Activated gamma-delta T cell treated with anti-CD3 and anti-CD28 coated beads, Interleukin-2, amount 50 U/mL, for 16 hours (primary cell): ENCODE measurements around the gene TKTL1.

Source experiments
- DNase-seq: peaks from one replicate; pipeline ENCODE4 v3.0.0-alpha.2; 2020; ENCODE audit warnings: low read depth

Gene TKTL1

DNA sequence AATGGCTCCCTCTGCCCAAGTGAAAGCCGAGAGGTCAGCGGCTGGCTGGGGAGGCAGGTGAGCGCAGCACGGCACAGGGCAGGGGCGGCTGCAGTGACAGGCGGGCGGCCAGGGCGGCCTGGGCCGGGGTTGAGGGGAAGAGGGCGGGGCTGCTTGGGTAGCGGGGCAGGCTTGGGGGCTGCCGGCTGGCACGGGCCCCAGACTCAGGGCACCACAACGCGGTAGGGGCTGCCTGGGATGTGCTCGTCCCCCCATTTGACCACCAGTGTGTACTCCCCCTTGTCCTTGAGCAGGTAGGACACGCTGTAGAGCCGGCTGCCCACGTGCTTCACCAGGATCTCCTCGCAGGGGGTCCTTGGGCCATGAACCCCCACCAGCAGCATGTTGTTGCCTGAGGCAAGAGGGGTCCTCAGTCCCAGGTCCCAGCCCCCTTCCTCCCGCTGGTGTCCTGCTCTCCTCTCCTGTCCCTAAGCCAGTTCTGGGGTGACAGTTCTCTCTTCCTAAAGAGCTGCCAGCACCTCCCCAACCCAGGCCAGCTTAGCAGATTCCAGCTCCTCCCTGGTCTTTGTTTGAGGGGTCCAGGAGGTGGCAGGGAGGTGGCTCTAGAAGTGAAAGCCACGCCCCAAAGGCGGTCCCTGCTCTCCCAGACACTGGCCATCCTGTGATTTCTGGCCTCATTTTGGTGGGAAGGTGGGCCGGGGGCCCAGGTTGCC lies 53.2 kb downstream of the TKTL1 start:
- no peak for DNase-seq

DNA sequence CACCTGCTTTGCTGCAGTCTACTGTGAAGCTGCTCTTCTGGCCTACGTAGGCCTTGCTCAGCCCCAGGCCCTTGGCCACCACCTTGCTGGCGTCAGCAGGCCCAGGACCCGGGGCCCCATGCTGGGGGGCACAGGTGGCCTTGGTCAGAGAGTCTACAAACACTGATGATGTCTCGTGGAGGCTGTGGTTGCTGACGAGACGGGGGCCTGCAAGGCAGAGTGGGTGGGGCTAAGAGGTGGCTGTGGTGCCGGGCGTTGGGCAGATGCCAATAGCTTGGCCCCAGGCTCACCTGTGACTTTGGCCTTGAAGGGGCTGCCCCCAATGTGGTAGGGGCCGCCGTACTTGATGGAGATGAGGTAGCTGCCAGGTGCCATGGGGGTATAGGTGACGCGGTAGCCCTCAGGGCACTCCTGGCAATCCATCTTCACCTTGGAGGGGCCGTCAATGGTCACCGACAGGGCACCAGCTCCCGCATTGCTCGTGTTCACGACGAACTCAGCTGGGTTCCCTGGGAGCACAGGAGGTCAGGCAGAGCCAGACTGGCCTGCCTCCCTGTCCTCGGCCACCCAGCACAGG lies 53.9 kb downstream of the TKTL1 start:
- no peak for DNase-seq

DNA sequence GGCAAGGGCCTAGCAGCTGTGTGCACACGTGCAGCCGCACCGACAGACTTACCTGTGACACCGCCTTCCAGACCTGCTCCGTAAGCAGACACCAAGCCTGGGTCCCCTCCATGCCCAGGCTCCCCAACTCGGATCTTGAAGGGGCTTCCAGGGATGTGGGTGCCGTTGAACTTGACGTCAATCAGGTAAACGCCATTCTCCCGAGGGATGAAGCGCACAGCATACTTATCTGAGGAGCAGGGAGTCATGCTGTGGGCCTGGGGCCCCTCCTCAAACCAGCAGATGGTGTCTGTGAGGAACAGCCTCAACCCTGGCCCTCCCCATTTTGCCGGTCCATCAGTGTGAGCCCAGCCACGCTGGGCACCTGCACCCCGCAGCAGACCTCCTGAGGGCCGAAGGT lies 54.4 kb downstream of the TKTL1 start:
- DNase-seq, result no peak

DNA sequence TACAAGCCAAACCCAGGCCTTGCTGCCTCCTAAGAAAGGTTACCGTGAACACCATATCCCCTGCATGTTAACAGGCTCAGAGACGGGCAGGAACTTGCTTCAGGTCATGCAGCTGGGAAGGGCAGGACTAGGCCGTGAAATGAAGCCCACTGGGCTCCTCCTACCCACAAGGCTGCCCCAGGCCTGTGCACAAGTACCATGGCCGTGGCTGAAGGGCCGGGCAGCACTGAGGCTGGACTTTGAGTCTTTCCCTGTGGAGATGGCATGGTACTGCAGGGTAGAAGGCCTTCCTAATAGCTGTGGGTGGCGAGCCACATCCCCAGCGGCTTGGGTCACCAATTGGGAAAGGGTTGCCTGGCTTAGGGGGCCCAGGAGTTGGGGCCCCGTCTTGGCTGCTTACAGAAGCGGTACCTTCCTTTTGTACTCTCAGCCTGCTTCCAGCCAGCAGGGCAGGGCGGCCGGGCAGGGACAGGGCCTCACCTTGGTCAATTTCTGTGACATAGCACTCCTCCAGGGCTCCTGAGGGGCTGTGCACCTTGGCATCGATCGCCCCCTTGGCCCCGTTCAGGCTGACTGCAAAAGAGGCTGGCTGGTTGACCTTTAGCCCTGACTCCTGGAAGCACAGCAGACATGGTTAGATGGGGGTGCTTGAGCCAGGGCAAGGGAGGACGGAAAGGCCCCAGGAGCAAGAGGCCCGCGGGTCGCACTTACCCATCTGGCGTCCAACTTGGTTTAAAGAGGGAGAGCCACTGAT lies 55.0 kb downstream of the TKTL1 start:
- DNase-seq, result no peak

DNA sequence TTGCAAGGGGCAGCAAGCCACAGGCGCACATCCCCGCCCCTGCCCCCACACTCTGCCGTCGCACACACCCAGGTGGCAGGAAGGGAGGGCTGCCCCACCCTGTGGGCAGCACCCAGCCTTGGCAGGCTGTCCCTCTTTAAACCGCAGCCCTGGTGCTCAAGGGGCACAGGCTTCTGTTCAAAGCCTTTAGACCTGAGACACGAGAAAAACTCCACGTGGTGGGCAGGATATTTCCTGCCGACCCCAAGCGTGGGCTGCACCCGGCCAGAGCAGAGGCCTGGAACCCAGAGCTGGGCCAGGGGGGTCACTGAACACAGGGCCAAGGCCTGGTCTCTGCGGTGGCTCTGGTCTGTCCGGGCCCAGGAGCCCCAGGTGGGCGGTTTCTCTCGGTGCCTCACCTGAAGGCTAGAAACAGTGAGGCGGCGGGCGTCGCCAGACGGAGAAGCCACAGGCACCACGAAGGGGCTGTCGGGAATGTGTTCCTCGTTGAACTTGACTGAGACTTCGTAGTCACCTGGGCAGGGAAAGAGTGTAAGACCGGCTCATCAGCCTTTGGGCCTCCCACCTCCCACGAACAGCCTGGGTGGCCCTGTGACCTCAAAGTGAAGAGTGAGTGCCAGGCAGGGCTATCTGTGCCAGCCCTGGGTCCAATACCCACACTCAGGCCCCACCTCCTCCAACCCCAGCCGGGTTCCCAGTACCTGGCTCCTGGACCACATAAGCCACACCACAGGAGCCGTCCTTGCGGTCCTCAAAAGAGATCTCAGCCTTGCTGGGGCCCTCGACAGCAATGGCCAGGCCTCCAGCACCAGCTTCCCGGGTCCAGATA lies 55.8 kb downstream of the TKTL1 start:
- no peak for DNase-seq

DNA sequence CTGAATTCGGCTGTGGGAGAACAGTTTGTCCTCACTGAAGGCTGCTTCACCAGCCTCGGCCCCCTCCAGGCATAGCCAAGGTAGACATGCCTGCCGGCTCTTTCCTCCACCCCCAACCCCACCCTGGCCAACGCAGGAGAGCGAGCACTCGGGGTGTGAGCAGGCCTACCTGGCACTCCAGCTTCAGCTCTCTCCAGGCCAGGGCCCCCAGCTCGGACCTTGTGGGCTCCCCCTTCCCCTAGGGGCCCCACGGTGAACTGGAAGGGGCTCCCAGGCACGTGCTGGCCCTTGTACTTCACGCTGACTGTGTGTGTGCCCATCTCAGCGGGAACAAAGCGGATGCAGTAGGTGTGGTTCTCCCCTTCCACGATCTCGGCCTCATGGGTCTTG lies 56.4 kb downstream of the TKTL1 start:
- no peak for DNase-seq

DNA sequence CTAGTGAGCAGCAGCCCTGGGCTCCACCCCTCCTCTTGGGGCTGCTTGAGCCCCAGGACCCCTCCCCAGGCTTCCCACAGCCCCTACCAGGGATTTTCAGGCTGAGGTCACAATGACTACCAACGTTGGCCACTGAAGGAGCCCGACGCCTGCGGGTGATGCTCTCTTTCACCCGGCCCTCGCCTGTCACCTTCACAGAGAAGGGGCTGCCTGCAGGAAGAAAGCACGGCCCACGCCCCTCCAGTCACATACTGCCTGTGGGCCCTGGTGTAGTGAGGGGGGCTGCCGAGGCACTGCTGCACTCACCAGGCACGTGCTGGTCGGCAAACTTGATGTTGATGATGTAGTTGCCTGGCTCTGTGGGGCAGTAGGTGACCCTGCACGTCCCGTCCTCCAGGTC lies 56.9 kb downstream of the TKTL1 start:
- DNase-seq, result no peak

DNA sequence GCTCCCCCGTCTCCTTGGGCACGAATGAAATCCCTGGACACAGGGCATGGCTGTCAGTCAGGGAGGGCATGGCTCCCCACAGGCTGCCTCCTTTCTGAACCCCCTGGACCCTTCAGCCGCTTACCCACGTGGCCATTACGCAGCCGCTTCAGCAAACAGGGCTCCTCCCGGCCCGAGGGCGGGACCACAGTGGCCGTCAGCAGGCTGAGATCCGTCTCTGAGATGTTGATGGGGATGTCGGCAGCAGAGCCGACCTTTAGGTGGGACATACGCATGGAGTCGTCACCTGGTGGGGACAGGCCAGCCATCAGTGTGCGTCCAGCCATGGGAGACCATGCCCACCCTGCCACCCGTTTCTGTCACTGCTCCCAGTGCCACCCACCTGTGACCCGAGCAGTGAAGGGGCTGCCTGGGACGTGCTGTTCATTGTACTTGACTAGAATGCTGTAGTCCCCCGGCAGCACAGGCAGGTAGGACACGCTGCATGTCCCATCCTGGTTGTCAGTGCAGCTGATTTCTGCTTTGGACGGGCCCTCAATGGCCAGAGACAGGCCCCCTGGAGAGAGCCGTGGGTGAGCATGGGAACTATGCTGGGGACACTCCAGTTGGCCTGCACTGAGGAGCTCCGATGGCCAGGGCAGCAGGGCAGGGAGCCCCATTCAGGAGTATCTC lies 57.7 kb downstream of the TKTL1 start:
- no peak for DNase-seq

DNA sequence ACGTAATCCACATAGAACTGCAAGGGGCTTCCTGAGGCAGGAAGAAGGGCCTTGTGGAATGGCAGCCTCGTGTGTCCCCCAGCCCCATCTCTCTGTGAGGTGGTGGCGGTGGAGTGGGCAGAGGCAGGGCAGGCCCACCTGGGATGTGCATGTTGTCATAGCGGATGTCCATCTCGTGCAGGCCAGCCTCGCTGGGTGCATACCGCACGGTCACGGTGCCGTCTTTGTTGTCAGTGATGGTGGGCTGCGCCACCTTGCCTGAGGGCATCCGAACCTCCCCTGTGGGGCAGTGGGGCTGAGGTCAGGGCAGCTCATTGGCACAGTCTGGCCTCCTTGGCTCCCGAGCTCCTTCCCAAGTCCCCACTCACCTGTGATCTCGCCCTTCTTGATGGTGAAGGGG lies 58.4 kb downstream of the TKTL1 start:
- DNase-seq, result no peak

DNA sequence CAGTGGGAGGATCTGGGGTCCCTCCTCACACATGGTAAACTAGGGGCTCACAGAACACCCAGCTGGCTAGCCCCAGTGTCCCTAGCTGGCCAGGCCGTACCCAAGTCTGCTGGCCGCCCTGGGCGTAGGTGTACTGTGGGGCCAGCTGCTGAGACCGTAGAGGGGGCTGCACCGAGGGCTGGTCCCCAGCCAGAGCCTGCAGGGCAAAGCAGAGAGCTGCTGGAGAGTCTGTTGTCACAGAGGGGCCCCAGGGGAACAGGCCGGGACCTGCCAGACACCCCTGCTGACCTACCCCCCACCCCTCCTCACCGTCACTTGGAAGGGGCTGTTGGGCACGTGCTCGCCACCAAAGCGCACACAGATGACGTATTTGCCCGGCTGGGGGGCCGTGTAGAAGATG lies 58.9 kb downstream of the TKTL1 start:
- DNase-seq, result no peak

DNA sequence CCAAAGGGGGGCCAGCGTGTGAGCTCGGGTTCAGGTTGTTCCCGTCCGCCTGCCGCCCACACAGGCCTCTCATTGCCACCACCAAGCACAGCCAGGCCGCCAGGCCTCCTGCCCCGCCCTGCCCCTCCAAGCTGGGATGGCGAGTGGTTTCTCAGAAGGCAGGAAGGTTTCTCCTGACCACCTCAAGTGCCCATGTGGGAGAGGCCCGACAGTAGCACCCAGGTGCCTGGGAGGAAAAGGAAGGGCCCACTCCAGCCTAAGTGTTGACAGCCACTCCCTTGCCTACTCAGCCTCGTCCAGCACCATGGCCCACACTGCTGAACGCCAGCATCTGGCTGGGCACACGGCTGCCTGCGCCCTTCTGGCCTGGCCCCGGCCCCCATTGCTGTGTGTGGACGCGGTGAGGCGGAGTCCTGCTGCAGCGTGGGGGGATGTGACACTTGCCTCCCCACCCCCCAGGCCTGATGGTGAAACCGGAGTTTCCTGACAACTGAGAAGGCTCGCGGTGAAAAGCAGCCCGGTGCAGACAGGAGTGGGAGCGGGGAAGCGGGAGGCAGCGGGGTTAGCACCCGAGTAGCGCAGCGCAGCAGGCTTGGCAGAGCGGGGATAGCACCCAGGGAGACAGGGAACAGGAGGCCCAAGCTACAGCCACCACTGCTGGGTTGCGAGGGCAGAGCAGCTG lies 59.6 kb downstream of the TKTL1 start:
- DNase-seq, result no peak

DNA sequence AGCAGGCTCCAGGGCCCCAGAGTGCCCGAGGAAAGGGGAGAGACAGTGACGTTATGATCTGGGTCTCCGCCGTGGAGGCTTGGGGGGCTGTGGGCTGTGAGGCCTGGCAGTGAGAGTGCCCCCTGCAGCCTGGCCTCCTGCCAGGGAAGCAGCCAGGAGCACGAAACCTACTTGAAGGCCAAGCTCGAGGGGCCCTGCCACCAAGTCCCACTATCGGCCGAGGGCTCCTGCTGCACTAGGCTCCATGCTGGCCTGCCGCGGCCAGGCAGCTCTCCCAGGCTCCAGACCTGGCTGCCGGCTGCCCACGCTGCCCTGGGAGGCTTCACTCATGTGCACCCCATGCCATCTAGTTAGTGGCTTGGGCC lies 60.2 kb downstream of the TKTL1 start:
- DNase-seq, result no peak

DNA sequence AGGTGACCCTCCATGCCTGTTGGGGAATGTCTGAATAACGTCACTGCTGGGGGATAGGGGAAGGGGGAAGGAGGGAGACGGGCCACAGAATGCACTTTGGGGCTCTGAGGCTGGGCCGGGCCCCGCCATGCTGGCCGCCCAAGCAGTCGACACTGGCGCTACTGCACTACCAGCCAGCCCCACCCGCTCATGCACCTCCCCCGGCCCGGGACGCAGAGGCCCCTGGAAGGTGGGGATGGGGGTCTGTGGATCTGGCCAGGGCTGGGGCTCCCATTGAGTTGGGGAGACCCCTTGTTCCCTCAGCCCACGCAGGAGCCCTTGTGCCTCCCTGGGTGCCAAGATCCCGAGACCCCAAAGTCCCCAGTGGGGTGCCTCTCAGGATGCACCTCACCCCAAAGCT lies 61.0 kb downstream of the TKTL1 start:
- DNase-seq, result no peak

DNA sequence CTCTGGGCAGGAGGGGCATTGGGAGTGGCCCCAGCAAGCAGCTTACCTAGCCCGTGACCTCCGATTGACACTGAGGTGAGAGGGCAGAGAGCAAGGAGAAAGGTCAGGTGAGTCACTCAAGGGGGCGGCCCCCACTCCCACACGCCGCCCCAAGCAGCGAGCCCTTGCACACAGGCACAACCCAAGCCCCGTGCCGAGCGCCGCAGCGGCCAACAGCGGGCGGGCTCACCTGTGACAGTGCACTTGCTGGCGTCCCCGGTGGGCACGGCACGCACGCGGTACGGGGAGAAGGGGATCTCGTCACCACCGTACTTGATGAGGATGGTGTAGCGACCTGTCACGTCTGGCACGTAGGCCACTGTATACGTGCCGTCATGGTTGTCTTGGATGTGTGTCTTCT lies 61.6 kb downstream of the TKTL1 start:
- no peak for DNase-seq

DNA sequence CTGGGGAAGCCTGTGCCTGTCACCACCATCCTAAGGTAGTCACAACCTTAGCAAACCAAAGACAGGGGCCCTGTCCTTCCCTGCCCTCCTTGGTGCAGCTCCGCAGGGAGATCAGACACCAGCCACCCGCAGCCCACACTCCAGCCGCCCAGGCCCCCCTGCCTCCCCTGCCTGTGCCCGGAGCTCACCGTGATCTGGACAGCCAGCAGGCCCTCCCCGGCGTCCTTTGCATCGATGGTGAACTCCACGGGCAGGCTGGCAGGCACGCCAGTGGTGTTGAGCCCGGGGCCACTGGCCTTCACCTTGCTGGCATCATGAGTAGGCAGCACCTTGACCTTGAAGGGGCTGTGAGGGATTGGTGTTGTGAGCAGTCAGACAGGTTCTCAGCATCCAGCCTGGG lies 62.4 kb downstream of the TKTL1 start:
- no peak for DNase-seq

DNA sequence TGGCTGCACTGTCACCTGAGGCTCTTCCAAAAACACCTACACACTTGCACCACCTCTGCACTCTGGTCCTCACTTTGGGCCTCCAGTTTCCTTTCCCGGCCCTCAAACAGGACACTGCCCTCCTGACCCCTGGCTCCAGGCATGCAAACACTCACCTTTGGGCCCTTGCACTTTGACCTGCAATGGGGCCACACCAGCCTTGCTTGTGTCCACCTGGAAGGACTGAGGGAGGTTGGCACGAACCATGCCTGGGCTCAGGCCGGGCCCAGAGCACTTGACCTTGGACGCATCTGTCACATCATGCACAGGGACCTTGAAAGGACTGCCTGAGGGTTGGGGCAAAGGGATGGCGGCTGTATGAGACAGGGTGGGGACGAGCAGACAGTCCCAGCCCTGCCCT lies 63.2 kb downstream of the TKTL1 start:
- no peak for DNase-seq

DNA sequence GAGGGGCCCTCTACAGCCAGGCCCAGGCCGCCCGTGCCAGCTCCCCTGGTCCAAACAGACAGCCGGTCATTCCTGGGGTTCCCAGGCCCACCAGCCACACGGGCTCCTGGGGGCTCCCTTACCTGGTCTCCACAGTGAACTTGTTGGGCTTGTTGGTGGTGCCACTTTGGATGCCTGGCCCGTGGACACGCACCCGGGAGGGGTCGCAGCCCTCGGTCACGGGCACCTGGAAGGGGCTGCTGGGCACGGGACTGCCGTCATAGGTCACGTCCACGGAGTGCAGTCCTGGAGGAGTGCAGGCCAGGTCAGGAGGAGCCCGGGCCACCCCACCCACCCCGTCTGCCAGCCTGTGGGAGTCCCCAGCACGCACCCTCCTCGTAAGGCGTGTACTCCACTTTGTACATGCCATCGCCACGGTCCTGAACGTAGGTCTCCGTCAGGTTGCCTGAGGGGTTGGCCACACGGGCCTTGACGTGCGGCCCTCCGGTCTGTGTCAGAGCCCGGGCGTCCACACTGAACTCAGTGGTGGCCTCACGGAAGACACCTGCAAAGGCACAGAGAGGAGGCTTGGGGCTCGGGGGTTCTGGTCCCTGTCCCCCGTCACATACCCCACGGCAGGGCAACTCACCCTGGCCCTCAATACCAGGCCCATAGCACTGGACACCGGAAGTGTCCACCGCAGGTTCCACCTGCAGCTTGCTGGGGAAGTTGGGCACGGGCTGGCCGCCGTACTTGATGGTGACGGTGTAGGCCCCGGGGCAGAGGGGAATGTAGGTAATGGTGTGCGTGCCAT lies 64.0 kb downstream of the TKTL1 start:
- no peak for DNase-seq

DNA sequence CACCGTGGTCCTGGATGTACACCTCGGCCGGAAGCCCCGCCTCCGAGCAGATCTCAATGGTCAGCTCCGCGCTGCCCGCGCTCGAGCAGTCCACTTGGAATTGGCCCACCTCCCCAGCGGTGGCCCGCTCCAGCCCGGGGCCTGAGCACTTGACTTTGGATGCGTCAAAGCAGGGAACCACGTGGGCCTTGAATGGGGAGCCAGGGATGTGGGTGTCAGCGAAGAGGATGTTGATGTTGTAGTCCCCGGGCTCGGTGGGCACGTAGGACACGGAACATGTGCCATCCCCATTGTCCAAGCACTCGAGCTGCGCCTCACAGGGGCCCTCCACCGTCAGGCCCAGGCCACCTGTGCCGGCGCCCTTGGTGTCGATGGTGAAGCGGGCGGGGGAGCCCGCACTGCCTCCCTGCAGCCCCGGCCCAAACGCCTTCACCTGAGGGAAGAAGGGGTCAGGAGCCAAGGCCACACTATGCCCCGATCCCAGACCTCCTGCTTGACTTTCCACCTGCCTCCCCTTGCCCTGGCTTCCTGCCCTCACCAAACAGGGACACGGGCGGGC lies 64.6 kb downstream of the TKTL1 start:
- no peak for DNase-seq

DNA sequence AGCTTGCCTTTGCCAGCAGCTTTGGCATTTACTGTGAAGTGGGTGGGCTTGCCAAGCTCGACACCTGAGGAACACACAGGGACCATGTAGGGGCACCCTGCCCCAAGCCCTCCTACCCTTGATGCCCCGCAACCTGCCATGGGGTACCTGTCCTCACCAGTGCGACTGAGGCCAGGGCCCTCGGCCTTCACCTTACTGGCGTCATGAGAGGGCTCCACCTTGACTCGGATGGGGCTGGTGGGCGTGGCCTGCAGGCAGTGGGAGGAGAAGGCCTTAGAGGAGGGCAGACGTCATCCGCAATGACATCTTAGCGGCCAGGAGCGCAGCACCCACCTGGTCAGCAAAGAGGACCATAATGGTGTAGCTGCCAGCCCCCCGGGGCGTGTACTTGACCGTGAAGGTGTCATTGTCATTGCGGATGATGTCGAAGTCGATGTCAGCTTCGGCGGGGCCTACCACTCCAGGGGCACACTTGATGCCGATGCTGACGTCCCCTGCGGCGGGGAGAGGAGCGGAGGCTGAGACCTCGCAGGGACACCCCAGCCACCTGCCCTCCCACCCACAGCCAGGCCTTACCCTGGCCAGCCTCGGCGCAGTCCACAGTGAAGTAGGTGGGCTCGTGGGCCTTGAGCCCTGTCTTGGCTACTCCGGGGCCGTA lies 66.6 kb downstream of the TKTL1 start:
- no peak for DNase-seq
